DOHH2 (cell line): Measurements from ENCODE around the gene PHF24.

Experiments used
- EZH2phosphoT487 ChIP-seq: fragments of 200-600 bp; sonication (generic); IDR thresholded peaks from 2 replicates; pipeline ENCODE4 v1.6.1; 2017; ENCODE audit warnings: borderline replicate concordance, mild to moderate bottlenecking, antibody characterized with exemption, low read length, moderate library complexity, mixed read lengths
- TF ChIP-seq, protein P1 (sequence below): fragments of 200-600 bp; sonication (generic); IDR thresholded peaks from one replicate; pipeline ENCODE4 v1.5.1; 2014; ENCODE audit warnings: antibody characterized with exemption, mild to moderate bottlenecking, low read depth, low read length; ENCODE audit not compliant: poor library complexity, severe bottlenecking

DNA sequence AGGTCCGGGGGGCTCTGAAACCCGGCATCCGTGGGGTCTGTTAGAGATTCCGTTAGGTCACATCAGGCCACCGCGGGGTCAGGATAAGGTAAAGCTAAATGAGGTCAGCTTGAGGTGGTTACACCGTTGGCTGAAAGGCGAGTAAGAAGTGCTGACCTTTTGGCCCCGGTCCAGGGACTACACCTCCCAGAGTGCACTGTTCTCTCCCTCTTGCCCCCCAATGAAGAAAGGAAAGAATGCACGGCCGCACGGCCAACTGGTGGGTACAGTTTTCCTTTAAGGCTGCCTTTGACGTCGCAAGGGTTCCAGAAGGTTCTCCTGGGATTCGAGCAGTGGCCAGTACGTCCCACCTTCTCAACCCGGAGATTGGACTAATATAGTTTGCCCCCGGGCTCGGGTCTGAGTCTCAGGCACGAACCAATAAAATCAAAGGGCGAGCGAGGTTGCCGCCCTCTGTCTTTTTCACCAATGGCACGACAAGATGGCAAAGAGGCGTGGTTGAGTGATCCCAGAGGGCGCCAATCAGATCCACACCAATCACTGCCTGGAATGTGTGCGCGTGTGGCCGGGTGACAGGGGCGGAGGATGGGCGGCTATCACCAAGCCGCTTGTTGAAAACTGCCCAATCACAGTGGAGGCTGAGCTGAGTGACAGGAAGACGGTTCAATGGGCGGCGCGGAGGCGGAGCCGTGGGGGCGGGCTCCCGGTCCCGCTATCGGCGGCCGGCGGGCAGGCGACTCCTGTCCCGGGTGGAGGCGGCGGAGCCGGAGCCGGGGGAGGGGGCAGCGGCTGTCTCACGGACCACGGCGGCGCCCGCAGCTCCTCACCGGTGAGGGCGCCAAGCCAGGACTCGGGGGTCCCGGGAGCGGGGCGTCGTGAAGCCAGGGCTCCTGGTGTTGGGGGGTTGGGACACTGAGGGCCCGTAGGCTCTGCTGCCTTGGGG is 31.2 kb downstream of the PHF24 start, which contains the start of gene DNAJB5:
- TF ChIP-seq, protein P1, sequence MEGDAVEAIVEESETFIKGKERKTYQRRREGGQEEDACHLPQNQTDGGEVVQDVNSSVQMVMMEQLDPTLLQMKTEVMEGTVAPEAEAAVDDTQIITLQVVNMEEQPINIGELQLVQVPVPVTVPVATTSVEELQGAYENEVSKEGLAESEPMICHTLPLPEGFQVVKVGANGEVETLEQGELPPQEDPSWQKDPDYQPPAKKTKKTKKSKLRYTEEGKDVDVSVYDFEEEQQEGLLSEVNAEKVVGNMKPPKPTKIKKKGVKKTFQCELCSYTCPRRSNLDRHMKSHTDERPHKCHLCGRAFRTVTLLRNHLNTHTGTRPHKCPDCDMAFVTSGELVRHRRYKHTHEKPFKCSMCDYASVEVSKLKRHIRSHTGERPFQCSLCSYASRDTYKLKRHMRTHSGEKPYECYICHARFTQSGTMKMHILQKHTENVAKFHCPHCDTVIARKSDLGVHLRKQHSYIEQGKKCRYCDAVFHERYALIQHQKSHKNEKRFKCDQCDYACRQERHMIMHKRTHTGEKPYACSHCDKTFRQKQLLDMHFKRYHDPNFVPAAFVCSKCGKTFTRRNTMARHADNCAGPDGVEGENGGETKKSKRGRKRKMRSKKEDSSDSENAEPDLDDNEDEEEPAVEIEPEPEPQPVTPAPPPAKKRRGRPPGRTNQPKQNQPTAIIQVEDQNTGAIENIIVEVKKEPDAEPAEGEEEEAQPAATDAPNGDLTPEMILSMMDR, result no peak
- TF ChIP-seq EZH2phosphoT487, result no peak
